ENCODE results near the gene ANK2. TPM values are rescaled to one million over a fixed set of nuclear protein-coding genes. Genes with fewer than 3 reads are reported as not detected.

ANK2 gene
- total RNA-seq, 4 donors from 2014 or later: 74.2 to 127 (median 87.5) TPM

- Histone ChIP-seq H3K4me3 (no peak overlapping the region), H3K27ac (no peak overlapping the region), H3K27me3 (no peaks in the 10 kb centered on the region), H3K36me3 (peaks cover 0 to 14% of the 10 kb centered on the region in 2 donors), H3K4me1 (no peaks in the 10 kb centered on the region), H3K9me3 (no peaks in the 10 kb centered on the region)
- intact Hi-C loops (cut with DNase I; ENCODE audit: low total_unique reads): no loop called here
- TF ChIP-seq POLR2A (IDR thresholded peaks at IDR 0.05) (no peak), CTCF (IDR thresholded peaks at IDR 0.05 in 4 of 5, conservative IDR thresholded peaks at IDR 0.05 in 1 of 5) (no peak)
- ATAC-seq (no peak), DNase-seq (no peak)
- in situ Hi-C loops (cut with MboI; ENCODE audit: low sequenced_read_pairs in 4 of 4): no loop called here
These were observed 261.6 kb downstream of the ANK2 start for GRCh38 chr4:113311047-113311446.

GRCh38 chr4:113312529-113312928, 263.1 kb downstream of the ANK2 start:
- DNase-seq: no peak
- H3K4me1 ChIP-seq: no peaks in the 10 kb centered on the region
- H3K27ac ChIP-seq: no peak overlapping the region
- no peaks in the 10 kb centered on the region for H3K27me3 ChIP-seq
- TF ChIP-seq POLR2A (IDR thresholded peaks at IDR 0.05) (no peak), CTCF (IDR thresholded peaks at IDR 0.05 in 4 of 5, conservative IDR thresholded peaks at IDR 0.05 in 1 of 5) (no peak)
- H3K4me3 ChIP-seq: no peak overlapping the region
- no peaks in the 10 kb centered on the region for H3K9me3 ChIP-seq
- H3K36me3 ChIP-seq: peaks cover 0 to 14% of the 10 kb centered on the region in 2 donors
- ATAC-seq: no peak
- in situ Hi-C loops (cut with MboI; ENCODE audit: low sequenced_read_pairs in 4 of 4): no loop called here
- intact Hi-C loops (cut with DNase I; ENCODE audit: low total_unique reads): no loop called here

GRCh38 chr4:113314426-113314825, 265.0 kb downstream of the ANK2 start:
- intact Hi-C loops (cut with DNase I; ENCODE audit: low total_unique reads) (no loop called here), in situ Hi-C loops (cut with MboI; ENCODE audit: low sequenced_read_pairs in 4 of 4) (no loop called here)
- no peak for ATAC-seq
- H3K27me3 ChIP-seq: no peaks in the 10 kb centered on the region
- TF ChIP-seq CTCF (IDR thresholded peaks at IDR 0.05 in 4 of 5, conservative IDR thresholded peaks at IDR 0.05 in 1 of 5) (no peak), POLR2A (IDR thresholded peaks at IDR 0.05) (no peak)
- H3K4me3 ChIP-seq: no peak overlapping the region
- no peaks in the 10 kb centered on the region for H3K9me3 ChIP-seq
- no peaks in the 10 kb centered on the region for H3K4me1 ChIP-seq
- no peak for DNase-seq
- H3K27ac ChIP-seq: no peak overlapping the region
- peaks cover 0 to 27% of the 10 kb centered on the region in 2 donors for H3K36me3 ChIP-seq

- no peaks in the 10 kb centered on the region for H3K9me3 ChIP-seq
- DNase-seq (no peak), ATAC-seq (no peak)
- no peaks in the 10 kb centered on the region for H3K4me1 ChIP-seq
- H3K27me3 ChIP-seq: no peaks in the 10 kb centered on the region
- H3K27ac ChIP-seq: no peak overlapping the region
- intact Hi-C loops (cut with DNase I; ENCODE audit: low total_unique reads): no loop called here
- in situ Hi-C loops (cut with MboI; ENCODE audit: low sequenced_read_pairs in 4 of 4): no loop called here
- H3K36me3 ChIP-seq: peaks cover 0 to 30% of the 10 kb centered on the region in 2 donors
- H3K4me3 ChIP-seq: no peak overlapping the region
- TF ChIP-seq POLR2A (IDR thresholded peaks at IDR 0.05): no peak
- TF ChIP-seq CTCF (IDR thresholded peaks at IDR 0.05 in 4 of 5, conservative IDR thresholded peaks at IDR 0.05 in 1 of 5): no peak
These were observed 267.4 kb downstream of the ANK2 start for GRCh38 chr4:113316879-113317278.

GRCh38 chr4:113317523-113317922, 268.1 kb downstream of the ANK2 start:
- Histone ChIP-seq H3K27me3 (no peaks in the 10 kb centered on the region), H3K27ac (no peak overlapping the region), H3K9me3 (no peaks in the 10 kb centered on the region), H3K4me1 (no peaks in the 10 kb centered on the region), H3K36me3 (peaks cover 0 to 30% of the 10 kb centered on the region in 2 donors), H3K4me3 (no peak overlapping the region)
- ATAC-seq (no peak), DNase-seq (no peak)
- intact Hi-C loops (cut with DNase I; ENCODE audit: low total_unique reads) (no loop called here), in situ Hi-C loops (cut with MboI; ENCODE audit: low sequenced_read_pairs in 4 of 4) (no loop called here)
- TF ChIP-seq POLR2A (IDR thresholded peaks at IDR 0.05) (no peak), CTCF (IDR thresholded peaks at IDR 0.05 in 4 of 5, conservative IDR thresholded peaks at IDR 0.05 in 1 of 5) (no peak)
